Cardiac fibroblast (primary cell): Measurements from ENCODE around the gene GMIP.

Source experiments
- DNase-seq, 2 donors: peaks; one replicate each; pipeline versions ENCODE4 v3.0.0 to v3.0.0-alpha.2; 2010; ENCODE audit warnings: low read depth in 2 of 2
- H3K4me3 ChIP-seq, 2 donors: replicated peaks in 1 of 2; 1 replicate in 1 of 2; 2 replicates in 1 of 2; pipeline ENCODE4 v1.5.1; 2011; ENCODE audit warnings: low read depth in 2 of 2, low read length in 2 of 2, mild to moderate bottlenecking in 2 of 2, moderate library complexity in 1 of 2
- CTCF ChIP-seq: IDR thresholded peaks from one replicate; pipeline ENCODE4 v1.5.1; 2011; ENCODE audit warnings: low read depth, mild to moderate bottlenecking, low read length, inconsistent platforms

GMIP gene

GRCh38 chr19:19594381-19594780, 49.1 kb downstream of the GMIP start:
- TF ChIP-seq CTCF: no peak
- no peak for DNase-seq
- no peak overlapping the region for H3K4me3 ChIP-seq

- DNase-seq: no peak
- TF ChIP-seq CTCF: no peak
Observed at GRCh38 chr19:19592690-19593089, 50.8 kb downstream of the GMIP start.

GRCh38 chr19:19591133-19591825, 52.2 kb downstream of the GMIP start:
- TF ChIP-seq CTCF: no peak
- no peak overlapping the region for H3K4me3 ChIP-seq
- peak; percentile 89 to 98 for DNase-seq

More at GRCh38 chr19:19592690-19593089, 50.8 kb downstream of the GMIP start:
- H3K4me3 ChIP-seq: no peak overlapping the region

- peak in 1 of 2 donors; percentile 34 for DNase-seq
- TF ChIP-seq CTCF: no peak
- no peak overlapping the region for H3K4me3 ChIP-seq
Observed at GRCh38 chr19:19588546-19588945, 54.9 kb downstream of the GMIP start.

- H3K4me3 ChIP-seq: no peak overlapping the region
- no peak for TF ChIP-seq CTCF
- no peak for DNase-seq
Observed at GRCh38 chr19:19587771-19588170, 55.7 kb downstream of the GMIP start.

GRCh38 chr19:19584356-19584755, 59.1 kb downstream of the GMIP start:
- DNase-seq: no peak
- H3K4me3 ChIP-seq: no peak overlapping the region
- no peak for TF ChIP-seq CTCF

- TF ChIP-seq CTCF: no peak
- H3K4me3 ChIP-seq: no peak overlapping the region
- no peak for DNase-seq
Observed at GRCh38 chr19:19582471-19582870, 61.0 kb downstream of the GMIP start.
